NT2/D1 (cell line): ENCODE measurements around the gene HOXC10.

ENCODE experiments used
- DNase-seq: peaks from one replicate; pipeline ENCODE4 v3.0.0-alpha.2; 2011; ENCODE audit warnings: low read depth, low spot score
- H3K27me3 ChIP-seq: 2 replicates; pipeline ENCODE4 v1.6.0; 2011; ENCODE audit warnings: mild to moderate bottlenecking; ENCODE audit not compliant: insufficient read length, insufficient read depth
- H3K36me3 ChIP-seq: 2 replicates; pipeline ENCODE4 v1.6.1; 2011; ENCODE audit warnings: mild to moderate bottlenecking, low read length, mixed read lengths; ENCODE audit not compliant: insufficient read depth, insufficient read length
- H3K4me1 ChIP-seq: 2 replicates; pipeline ENCODE4 v1.5.1; 2011; ENCODE audit not compliant: insufficient read depth, insufficient read length
- H3K4me3 ChIP-seq: 2 replicates; pipeline ENCODE4 v1.5.1; 2011; ENCODE audit warnings: low read depth; ENCODE audit not compliant: insufficient read length
- H3K9ac ChIP-seq: 2 replicates; pipeline ENCODE4 v1.6.0; 2011; ENCODE audit warnings: low read depth; ENCODE audit not compliant: insufficient read length
- H3K9me3 ChIP-seq: 2 replicates; pipeline ENCODE4 v1.5.1; 2011; ENCODE audit warnings: mild to moderate bottlenecking, low read length; ENCODE audit not compliant: insufficient read depth
- SUZ12 ChIP-seq: IDR thresholded peaks from 2 replicates; pipeline ENCODE4 v1.6.1; 2011; ENCODE audit not compliant: insufficient read length, insufficient read depth; ENCODE audit errors: extremely low read depth
- YY1 ChIP-seq: IDR thresholded peaks from 2 replicates; pipeline ENCODE4 v1.6.1; 2011; ENCODE audit not compliant: insufficient read length, insufficient read depth
- ZNF274 ChIP-seq: IDR thresholded peaks from 2 replicates; pipeline ENCODE4 v1.6.1; 2011; ENCODE audit warnings: mild to moderate bottlenecking, low read depth, low read length

The HOXC10 gene

DNA sequence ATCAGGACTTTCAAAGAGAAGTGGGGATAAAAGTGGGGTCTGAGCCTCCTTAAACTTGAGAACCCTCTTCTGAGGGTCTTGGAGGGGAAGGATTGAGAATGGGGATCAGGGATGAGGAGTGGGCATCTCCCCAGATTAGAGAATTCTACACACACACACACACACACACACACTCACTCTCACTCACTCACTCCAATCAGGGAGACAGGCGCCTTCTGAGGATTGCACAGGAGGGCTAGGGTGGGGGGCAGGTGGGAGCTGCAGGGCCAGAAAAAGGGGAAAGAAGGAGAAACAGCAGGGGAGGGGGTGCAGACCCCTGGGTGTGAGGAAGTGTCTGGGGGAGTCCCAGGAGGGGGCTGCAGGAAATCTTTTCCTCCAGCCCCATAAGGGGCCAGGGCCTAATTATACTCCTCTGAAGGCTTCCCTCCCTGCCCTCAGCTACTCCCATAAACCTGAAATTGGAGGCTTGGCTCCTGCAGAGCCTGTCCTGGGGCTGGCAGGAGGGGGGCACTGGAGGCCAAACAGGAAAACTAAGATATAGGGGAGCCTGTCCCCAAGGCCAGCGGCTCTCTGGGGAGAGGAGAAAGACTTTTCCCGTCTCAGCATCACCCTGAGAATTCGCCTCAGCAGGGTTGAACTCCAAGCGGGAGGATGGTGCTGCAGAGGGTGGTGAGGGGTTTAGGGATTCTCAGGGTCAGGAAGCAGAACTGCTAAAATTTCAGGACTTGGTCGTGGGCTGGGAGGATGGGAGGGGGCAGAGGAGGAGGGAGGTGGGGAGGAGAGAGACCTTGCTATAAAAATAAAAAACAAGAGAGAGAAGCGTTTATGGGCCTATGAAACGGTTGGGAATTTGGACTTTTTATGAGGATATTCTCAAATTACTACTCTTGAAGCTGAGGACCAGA is 16.6 kb downstream of the HOXC10 start:
- Histone ChIP-seq H3K9me3 (no peaks in the 10 kb centered on the region), H3K27me3 (peaks cover 100% of the 10 kb centered on the region), H3K36me3 (no peaks in the 10 kb centered on the region), H3K4me3 (no peak overlapping the region), H3K9ac (no peak overlapping the region), H3K4me1 (peaks cover 15% of the 10 kb centered on the region)
- DNase-seq, result no peak
- TF ChIP-seq ZNF274 (no peak), SUZ12 (no peak), YY1 (no peak)

DNA sequence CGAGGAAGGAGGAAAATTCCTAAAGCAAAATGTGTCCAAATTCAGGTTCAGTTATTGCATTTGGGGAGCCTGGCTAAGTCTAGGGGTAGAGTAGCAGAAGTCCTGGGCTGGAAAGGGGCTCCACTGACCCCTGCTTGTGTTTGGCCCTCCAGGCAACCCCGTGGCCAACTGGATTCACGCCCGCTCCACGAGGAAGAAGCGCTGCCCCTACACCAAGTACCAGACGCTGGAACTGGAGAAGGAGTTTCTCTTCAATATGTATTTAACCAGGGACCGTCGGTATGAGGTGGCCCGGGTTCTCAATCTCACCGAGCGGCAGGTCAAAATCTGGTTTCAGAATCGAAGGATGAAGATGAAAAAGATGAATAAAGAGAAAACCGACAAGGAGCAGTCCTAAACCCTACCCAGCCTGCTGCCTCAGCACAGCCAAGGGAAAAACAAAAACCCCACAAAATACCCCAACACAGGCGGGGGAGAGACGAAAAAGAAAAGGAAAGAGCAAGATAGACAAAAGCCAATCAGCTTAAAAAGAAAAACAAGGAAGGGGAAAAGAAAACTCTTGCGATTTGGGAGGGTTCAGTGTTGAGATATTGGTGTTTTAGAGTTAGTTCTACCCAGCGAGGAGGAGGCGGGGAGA is 17.4 kb downstream of the HOXC10 start:
- Histone ChIP-seq H3K4me1 (peaks cover 13% of the 10 kb centered on the region), H3K9me3 (no peaks in the 10 kb centered on the region), H3K9ac (no peak overlapping the region), H3K36me3 (no peaks in the 10 kb centered on the region), H3K27me3 (peaks cover 100% of the 10 kb centered on the region), H3K4me3 (no peak overlapping the region)
- no peak for DNase-seq
- TF ChIP-seq YY1 (no peak), SUZ12 (no peak), ZNF274 (no peak)

DNA sequence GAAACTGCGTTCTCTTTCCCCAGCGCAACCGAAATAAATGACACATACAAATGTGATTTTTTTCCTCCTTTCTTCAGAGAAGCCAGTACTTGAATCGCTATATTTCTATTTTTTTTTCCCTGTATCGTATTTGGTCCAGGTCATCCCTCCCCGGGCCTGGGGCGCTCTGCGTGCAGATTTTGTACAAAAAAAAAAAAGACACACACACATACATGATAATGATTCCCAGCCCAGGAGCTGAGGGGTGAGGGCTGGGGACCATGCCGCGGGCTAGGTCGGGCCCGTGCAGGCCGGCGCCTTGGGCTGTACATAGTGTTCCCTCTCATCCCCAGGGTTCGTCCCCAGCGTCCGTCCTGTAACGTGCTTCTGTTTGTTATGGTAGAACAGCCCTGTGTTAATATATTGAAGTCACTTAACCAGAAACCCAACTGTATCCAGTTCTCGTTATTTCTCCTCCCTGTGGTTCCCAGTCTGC is 18.0 kb downstream of the HOXC10 start:
- no peak overlapping the region for H3K4me3 ChIP-seq
- no peaks in the 10 kb centered on the region for H3K36me3 ChIP-seq
- H3K9me3 ChIP-seq, result no peaks in the 10 kb centered on the region
- H3K27me3 ChIP-seq, result peaks cover 100% of the 10 kb centered on the region
- H3K9ac ChIP-seq, result no peak overlapping the region
- TF ChIP-seq SUZ12, result no peak
- TF ChIP-seq ZNF274, result no peak
- no peak for TF ChIP-seq YY1
- DNase-seq, result no peak
- H3K4me1 ChIP-seq, result peaks cover 12% of the 10 kb centered on the region

DNA sequence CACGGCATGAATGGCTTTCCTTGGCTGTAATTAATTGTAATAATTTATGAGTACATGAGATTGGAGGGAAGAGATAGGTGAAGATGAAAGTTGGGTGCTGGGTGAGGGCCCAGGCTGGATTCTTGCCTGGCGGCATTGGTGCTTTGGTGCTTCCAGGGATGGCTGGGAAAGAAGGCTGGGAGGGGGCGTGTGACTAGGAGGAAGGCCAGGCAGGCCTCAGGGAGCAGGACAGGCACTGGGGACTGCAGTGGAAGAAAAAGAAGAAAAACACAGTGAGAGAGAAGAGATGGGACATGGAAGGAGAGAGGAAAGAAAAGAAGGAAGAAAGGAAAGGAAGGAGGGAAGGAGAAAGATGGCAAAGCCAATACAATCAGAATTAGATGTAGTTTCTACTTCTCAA is 18.7 kb downstream of the HOXC10 start:
- Histone ChIP-seq H3K4me3 (no peak overlapping the region), H3K9me3 (no peaks in the 10 kb centered on the region), H3K27me3 (peaks cover 99% of the 10 kb centered on the region), H3K4me1 (peaks cover 8% of the 10 kb centered on the region), H3K36me3 (no peaks in the 10 kb centered on the region), H3K9ac (no peak overlapping the region)
- TF ChIP-seq SUZ12, result no peak
- TF ChIP-seq YY1, result no peak
- TF ChIP-seq ZNF274, result no peak
- no peak for DNase-seq

DNA sequence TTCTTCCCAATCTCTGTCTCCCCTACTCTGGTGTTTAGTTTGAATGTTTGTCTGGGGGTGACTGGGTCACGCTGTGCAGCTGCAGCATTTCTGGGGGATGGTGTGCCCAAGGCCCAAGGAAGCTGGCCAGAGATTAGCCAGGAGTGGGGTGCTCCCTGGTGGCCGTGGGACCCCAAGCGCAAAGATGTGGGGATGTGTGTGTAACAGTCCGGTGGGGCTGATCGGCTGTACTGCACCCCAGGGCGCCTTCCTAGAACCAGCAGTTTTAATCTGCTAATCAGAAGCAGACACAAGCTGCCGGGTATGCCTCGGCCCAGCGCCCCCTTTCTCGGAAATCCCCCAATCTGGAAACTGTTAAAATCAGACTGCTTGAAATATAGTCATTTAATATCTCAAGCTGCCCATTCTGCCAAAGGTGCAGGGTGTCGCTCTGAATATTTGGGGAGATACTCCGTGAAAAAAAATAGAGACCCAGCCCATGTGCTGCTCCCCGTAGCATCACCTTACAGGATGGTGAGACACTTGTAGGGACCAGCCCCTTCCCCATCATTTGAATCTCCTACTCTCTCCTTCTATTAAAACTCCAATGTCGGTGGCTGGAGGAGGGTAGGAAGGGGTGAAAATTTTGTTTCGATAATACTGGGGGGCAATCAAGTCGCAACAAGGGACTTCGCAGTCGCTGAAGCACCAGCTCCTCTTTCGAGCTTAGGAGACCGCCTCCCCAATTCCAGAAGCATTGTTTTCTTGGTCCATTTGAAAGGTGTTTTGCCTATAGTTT is 19.3 kb downstream of the HOXC10 start:
- Histone ChIP-seq H3K4me1 (peaks cover 8% of the 10 kb centered on the region), H3K27me3 (peaks cover 97% of the 10 kb centered on the region), H3K36me3 (no peaks in the 10 kb centered on the region), H3K9me3 (no peaks in the 10 kb centered on the region), H3K9ac (no peak overlapping the region), H3K4me3 (no peak overlapping the region)
- TF ChIP-seq ZNF274 (no peak), SUZ12 (no peak), YY1 (no peak)
- DNase-seq, result no peak

DNA sequence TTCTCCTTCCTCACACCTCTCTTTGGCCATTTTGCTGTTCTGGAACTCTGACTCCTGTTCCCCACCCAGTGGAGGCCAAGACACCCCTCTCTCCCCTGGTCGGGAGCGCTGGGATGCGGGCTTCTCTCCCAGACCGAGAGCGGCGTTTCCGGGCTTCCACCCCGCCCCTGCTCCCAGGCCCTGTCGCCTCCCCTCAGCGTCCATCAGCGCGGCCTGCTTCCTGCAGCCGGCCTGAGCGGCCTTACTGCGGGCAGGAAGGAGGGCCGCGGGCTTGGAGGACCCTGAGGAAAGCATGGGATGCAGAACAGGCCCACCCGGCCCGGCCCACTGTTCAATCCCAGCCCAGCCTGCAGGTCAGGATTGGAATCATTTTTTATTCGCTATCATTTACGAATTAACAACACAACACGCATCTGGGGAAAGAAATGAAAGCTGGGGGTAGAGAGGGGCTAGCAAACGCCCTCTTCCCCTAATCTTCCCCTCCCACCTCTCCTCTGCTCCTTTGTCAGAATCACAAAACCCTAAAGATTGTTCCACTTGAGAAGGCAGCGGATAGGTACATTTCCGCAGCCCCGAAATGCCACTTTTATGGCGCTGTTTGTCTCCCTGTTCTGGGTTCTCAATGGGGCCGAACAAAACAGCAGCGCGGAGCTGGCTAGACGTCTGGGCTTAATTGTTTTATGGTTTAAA is 20.0 kb downstream of the HOXC10 start:
- no peak overlapping the region for H3K4me3 ChIP-seq
- H3K27me3 ChIP-seq, result peaks cover 97% of the 10 kb centered on the region
- H3K9ac ChIP-seq, result peak overlapping the region; percentile 43
- DNase-seq, result no peak
- H3K36me3 ChIP-seq, result no peaks in the 10 kb centered on the region
- TF ChIP-seq ZNF274 (no peak), YY1 (no peak), SUZ12 (peak; percentile 48)
- no peaks in the 10 kb centered on the region for H3K9me3 ChIP-seq
- peaks cover 11% of the 10 kb centered on the region for H3K4me1 ChIP-seq
